Thyroid gland (tissue), 4 donors: ENCODE results near the gene NRXN2. TPM values are rescaled to one million over a fixed set of nuclear protein-coding genes. Genes with fewer than 3 reads are reported as not detected.

ENCODE experiments used
- DNase-seq, 2 donors: peaks; one replicate each; pipeline ENCODE4 v3.0.0-alpha.2; 2019
- H3K27ac ChIP-seq, 3 donors: fragments of 200-600 bp; sonication (generic); 1 replicate in 2 of 3; 2 replicates in 1 of 3; pipeline ENCODE4 v1.5.1; 2016 to 2019; ENCODE audit warnings: mild to moderate bottlenecking in 1 of 3, moderate library complexity in 1 of 3
- H3K27me3 ChIP-seq: fragments of 200-600 bp; sonication (generic); one replicate; pipeline ENCODE4 v1.5.1; 2019
- H3K36me3 ChIP-seq, 2 donors: fragments of 200-600 bp; sonication (generic); one replicate each; pipeline ENCODE4 v1.5.1; 2016 to 2019
- H3K4me1 ChIP-seq, 2 donors: fragments of 200-600 bp; sonication (generic); one replicate each; pipeline ENCODE4 v1.5.1; 2017 to 2019
- H3K4me3 ChIP-seq, 3 donors: fragments of 200-600 bp; sonication (generic); replicated peaks in 1 of 3; 1 replicate in 2 of 3; 2 replicates in 1 of 3; pipeline ENCODE4 v1.5.1; 2016; ENCODE audit warnings: mild to moderate bottlenecking in 1 of 3
- H3K9me3 ChIP-seq: fragments of 200-600 bp; sonication (generic); one replicate; pipeline ENCODE4 v1.5.1; 2017
- POLR2A ChIP-seq, 2 donors: fragments of 450-650 bp; IDR thresholded peaks; one replicate each; pipeline ENCODE4 v1.6.1; 2017; ENCODE audit warnings: antibody characterized with exemption in 2 of 2, mild to moderate bottlenecking in 2 of 2, moderate library complexity in 1 of 2
- WGBS, 2 donors: methylation state at CpG; one replicate each; pipeline ENCODE4 v1.1.5; 2017; 5-methylcytosine and 5-hydroxymethylcytosine counted together
- intact Hi-C: fragments of 100-400 bp; cut with DNase I; formaldehyde crosslinking; loops from one replicate; pipeline ENCODE4 v1.15.1; 2023
- total RNA-seq, 4 donors: library from RNA; depleted of rRNA; stranded (reverse); fragments of >200 nt; gene quantifications; one replicate each; pipeline ENCODE4 v1.2.3, GENCODE V29; 2016
- TF ChIP-seq, protein P1 (sequence below), 6 experiments: fragments of 200-600 bp in 3 of 6; fragments of 450-650 bp in 3 of 6; sonication (generic) in 3 of 6; IDR thresholded peaks; one replicate each; pipeline ENCODE4 v1.5.1; 2016 to 2019; ENCODE audit warnings: antibody characterized with exemption in 6 of 6, mild to moderate bottlenecking in 2 of 6, inconsistent platforms in 1 of 6, moderate library complexity in 1 of 6

NRXN2 gene
- total RNA-seq, 4 donors from 2014 or later: 2.0 to 12.3 (median 4.8) TPM

DNA sequence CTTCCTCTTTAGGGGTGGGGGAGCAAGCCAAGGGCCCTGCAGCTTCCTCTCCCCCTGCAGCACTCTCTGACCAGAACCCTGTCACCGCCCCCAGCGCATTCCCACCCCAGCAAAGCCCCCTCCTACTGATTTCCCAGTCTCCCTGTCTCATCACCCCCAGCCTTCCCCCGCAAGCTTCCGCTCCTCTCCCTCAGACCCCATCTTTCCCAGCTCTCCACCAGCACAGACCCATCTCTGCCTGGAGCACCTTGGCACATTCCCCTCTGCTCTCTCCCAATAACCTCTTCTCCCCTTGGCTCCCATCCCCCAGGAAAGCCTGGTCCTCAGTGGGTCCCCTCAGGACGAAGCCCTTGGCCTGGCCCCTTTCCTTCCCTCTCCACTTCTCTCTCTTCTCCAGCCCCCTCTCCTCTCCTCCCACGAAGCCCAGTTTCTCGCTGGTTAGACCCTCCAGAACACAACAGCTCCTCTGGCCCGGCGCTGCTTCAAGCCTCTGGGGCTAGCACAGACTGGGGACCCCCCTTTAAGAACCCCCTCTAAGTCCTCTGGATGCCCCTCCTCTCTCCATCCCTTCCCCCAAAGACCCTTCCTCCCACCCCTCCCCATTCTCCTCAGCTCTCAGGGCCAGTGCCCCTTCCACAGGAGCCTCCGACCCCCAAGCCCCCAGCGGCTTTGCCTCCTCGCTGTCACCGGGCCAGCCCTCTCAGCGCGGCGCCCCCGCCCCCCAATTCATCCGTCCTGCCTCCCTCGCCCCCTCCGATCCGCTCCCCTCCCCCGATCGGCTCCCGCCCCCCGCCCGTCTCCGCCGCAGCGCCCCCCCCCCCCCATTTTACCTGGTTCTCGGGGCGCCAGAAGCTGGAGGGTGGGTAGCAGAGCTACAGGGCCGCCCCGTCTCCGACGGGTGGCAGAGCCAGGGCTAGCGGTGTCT lies 594 bp downstream of the NRXN2 start:
- no peaks in the 10 kb centered on the region for H3K9me3 ChIP-seq
- H3K27me3 ChIP-seq: no peaks in the 10 kb centered on the region
- no peak for DNase-seq
- H3K4me3 ChIP-seq: no peak overlapping the region
- intact Hi-C loops: loop anchor here (2.0 kb wide), 1 partner anchor 36 kb away; no protein-coding TSS in a partner anchor
- no peak overlapping the region for H3K27ac ChIP-seq
- no peak for TF ChIP-seq POLR2A (IDR thresholded peaks at IDR 0.05)
- TF ChIP-seq, protein P1, sequence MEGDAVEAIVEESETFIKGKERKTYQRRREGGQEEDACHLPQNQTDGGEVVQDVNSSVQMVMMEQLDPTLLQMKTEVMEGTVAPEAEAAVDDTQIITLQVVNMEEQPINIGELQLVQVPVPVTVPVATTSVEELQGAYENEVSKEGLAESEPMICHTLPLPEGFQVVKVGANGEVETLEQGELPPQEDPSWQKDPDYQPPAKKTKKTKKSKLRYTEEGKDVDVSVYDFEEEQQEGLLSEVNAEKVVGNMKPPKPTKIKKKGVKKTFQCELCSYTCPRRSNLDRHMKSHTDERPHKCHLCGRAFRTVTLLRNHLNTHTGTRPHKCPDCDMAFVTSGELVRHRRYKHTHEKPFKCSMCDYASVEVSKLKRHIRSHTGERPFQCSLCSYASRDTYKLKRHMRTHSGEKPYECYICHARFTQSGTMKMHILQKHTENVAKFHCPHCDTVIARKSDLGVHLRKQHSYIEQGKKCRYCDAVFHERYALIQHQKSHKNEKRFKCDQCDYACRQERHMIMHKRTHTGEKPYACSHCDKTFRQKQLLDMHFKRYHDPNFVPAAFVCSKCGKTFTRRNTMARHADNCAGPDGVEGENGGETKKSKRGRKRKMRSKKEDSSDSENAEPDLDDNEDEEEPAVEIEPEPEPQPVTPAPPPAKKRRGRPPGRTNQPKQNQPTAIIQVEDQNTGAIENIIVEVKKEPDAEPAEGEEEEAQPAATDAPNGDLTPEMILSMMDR (IDR thresholded peaks at IDR 0.05): no peak
- WGBS, 2 donors: 12 to 18% methylated on average over 18 to 20 of the region's 36 CpGs
- H3K36me3 ChIP-seq: no peaks in the 10 kb centered on the region
- H3K4me1 ChIP-seq: no peaks in the 10 kb centered on the region

DNA sequence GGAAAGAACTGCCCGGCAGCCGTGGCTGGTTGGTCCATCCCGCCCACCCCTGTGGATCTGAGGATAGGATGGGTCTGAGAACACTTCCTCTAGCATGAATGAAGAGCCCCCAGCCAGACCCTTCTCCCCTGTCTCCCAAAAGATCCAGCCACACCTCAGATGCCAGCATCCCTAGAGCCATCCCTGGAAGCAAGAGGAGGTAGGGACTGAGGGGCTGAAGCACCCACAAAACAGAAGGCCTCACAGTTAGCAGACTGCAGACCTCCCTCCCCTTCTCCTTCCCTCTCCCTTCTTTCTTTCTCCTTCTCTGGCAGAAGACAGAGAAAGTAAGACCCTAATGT lies 1.7 kb downstream of the NRXN2 start:
- 75 to 78% methylated on average over 3 of the region's 3 CpGs for WGBS, 2 donors
- intact Hi-C loops: no loop called here
- H3K4me3 ChIP-seq: no peak overlapping the region

DNA sequence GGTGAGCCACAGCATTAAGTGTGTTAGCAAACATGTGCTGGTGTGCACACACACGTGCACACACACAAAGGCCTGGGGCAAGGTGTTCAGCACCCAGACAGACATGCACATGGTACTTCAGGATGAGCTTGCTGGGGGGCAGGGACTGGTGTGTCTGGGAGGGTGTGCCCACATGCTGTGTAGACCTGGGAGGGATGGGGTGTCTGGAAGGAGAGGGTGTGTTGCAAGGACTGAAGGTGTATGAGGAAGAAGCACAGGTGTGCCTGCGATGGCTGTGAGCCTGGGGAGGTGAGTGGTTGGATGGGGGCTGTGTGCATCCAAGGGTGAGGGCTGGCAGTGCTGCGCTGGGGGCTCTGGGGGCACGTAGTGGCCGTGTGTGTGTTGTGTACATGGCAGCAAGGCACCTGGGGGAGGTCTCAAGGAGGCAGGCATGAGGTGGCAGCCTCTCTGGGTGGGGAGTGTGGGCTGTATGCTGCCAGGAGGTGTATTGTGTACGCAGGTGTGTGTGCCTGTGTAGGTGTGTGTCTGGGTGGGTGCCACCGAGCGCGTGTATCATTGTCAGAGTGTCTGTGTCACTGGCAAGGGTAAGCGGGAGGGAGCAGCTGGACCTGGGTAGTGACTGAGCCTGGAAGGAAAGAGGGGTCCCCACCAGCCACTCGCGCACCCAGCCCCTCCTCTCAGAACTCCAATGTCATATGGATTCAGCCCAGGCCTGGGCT lies 2.2 kb downstream of the NRXN2 start:
- Histone ChIP-seq H3K9me3 (no peaks in the 10 kb centered on the region), H3K36me3 (no peaks in the 10 kb centered on the region), H3K27ac (no peak overlapping the region), H3K4me3 (no peak overlapping the region), H3K27me3 (no peaks in the 10 kb centered on the region), H3K4me1 (no peaks in the 10 kb centered on the region)
- TF ChIP-seq, protein P1 (IDR thresholded peaks at IDR 0.05): no peak
- no peak for TF ChIP-seq POLR2A (IDR thresholded peaks at IDR 0.05)
- intact Hi-C loops: no loop called here
- 73 to 80% methylated on average over 12 of the region's 12 CpGs for WGBS, 2 donors
- DNase-seq: no peak

More for the DNA sequence above, 1.7 kb downstream of the NRXN2 start:
- Histone ChIP-seq H3K27ac (no peak overlapping the region), H3K27me3 (no peaks in the 10 kb centered on the region), H3K9me3 (no peaks in the 10 kb centered on the region), H3K4me1 (no peaks in the 10 kb centered on the region), H3K36me3 (no peaks in the 10 kb centered on the region)
- no peak for DNase-seq
- TF ChIP-seq POLR2A (IDR thresholded peaks at IDR 0.05): no peak
- TF ChIP-seq, protein P1 (IDR thresholded peaks at IDR 0.05): no peak

DNA sequence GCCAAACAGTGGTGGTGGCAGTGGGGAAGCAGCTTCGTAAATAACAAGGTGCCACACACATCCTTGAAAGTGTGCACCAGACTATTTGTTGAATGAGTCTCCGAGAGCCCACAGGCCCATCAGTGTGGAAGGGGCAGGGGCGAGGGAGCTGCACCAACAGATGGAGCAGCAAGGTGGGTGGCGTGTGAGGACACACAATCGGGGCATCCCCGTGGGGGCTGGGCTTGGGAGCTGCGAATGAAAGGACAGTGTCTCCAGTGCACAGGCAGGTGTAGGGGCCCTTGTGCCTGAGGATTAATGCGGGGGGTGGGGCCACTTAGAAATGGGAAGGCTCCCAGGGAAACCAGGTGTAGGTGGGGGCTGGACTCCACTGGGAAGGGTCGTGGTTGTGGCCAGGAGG lies 2.8 kb downstream of the NRXN2 start:
- Histone ChIP-seq H3K27me3 (no peaks in the 10 kb centered on the region), H3K9me3 (no peaks in the 10 kb centered on the region), H3K27ac (no peak overlapping the region), H3K4me1 (no peaks in the 10 kb centered on the region), H3K4me3 (no peak overlapping the region), H3K36me3 (no peaks in the 10 kb centered on the region)
- 71 to 73% methylated on average over 9 of the region's 9 CpGs for WGBS, 2 donors
- intact Hi-C loops: no loop called here
- no peak for DNase-seq
- no peak for TF ChIP-seq POLR2A (IDR thresholded peaks at IDR 0.05)
- TF ChIP-seq, protein P1 (IDR thresholded peaks at IDR 0.05): no peak

DNA sequence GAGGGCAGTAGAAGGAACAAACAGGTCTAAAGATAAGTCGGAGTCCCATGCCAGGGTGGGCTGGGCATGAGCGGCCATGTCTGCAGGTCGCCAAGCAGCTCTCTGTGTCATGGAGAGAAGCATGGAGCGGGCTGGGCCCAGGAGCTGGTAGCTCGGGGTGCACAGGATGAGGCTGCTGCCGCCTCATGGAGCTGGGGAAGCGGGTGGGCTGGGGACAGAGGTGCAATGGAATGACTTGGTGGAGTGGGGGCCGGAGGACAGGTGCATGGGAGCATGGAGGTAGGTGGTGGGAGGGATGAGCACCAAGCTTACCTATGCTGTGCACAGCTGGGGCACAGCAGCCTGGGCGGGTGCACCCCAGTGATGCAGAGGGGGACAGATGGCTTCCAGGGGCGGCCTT lies 3.6 kb downstream of the NRXN2 start:
- H3K27me3 ChIP-seq: no peaks in the 10 kb centered on the region
- H3K36me3 ChIP-seq: no peaks in the 10 kb centered on the region
- H3K4me3 ChIP-seq: no peak overlapping the region
- no peak for DNase-seq
- no peaks in the 10 kb centered on the region for H3K9me3 ChIP-seq
- no peaks in the 10 kb centered on the region for H3K4me1 ChIP-seq
- TF ChIP-seq, protein P1 (IDR thresholded peaks at IDR 0.05): no peak
- TF ChIP-seq POLR2A (IDR thresholded peaks at IDR 0.05): no peak
- H3K27ac ChIP-seq: no peak overlapping the region
- WGBS, 2 donors: 85 to 90% methylated on average over 10 of the region's 10 CpGs
- intact Hi-C loops: no loop called here
